ENCODE measurements around the gene DPY19L2.
"Not testable (repeated sequence)": the region's sequence is repeated elsewhere in the genome, so short reads cannot be mapped to it uniquely, and the experiment has no call there.

The DPY19L2 gene

DNA sequence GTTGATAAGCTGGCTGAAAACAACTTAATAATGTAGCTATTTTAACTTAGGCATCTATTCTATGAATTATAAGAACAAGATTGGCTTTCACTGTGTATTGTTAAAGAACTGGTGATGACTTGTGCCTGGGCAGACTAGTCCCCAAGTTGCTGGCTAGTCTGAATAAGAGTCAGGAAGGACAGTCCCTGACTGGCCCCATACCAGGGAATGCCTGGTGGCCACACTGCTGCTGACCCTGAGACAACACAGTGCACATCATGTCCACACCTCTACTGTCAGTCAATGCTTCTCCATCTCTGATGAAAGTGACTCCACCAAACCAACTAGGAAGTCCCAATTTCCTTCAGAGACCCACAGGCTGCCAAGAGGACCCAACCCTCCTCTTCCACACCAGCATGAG is 130.5 kb downstream of the DPY19L2 start:
- not testable (repeated sequence) for DNase-seq (ENCODE audit: low spot score)

- not testable (repeated sequence) for DNase-seq (ENCODE audit: low spot score)
Measured at GRCh38 chr12:63529641-63530040, 138.7 kb downstream of the DPY19L2 start.

GRCh38 chr12:63525831-63526230 is 142.5 kb downstream of the DPY19L2 start:
- no peak for DNase-seq (ENCODE audit: low spot score)

DNA sequence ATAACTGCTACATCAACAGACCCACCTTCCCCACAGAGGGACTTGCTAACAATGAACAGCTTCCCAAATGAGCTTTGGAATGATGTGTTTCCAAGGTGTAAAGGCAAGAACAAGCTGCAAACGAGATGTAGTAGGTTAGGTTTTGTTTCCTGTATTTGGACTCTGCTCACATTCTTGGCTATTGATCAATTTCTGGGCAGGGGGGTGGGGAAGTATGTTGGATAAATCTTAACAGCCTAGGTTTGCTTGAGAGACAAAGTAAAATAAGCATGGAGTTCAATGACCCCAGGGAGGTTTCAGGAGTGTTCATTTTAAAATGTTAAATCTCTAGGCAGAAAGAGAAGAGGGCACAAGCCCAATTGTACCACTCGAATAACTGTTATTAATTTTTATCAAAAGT is 146.6 kb downstream of the DPY19L2 start:
- DNase-seq (ENCODE audit: low spot score) = no peak
